NCI-H2196 treated with DMSO at 0.1 percent for 48 hours (cell line): ENCODE measurements around the gene SUPT3H.
"Not testable (repeated sequence)": the region's sequence is repeated elsewhere in the genome, so short reads cannot be mapped to it uniquely, and the experiment has no call there.

Experiments
- DNase-seq: peaks from one replicate; lab custom pipeline; 2025; ENCODE audit not compliant: unreplicated experiment; lab: John Stamatoyannopoulos, UW

SUPT3H gene

DNA sequence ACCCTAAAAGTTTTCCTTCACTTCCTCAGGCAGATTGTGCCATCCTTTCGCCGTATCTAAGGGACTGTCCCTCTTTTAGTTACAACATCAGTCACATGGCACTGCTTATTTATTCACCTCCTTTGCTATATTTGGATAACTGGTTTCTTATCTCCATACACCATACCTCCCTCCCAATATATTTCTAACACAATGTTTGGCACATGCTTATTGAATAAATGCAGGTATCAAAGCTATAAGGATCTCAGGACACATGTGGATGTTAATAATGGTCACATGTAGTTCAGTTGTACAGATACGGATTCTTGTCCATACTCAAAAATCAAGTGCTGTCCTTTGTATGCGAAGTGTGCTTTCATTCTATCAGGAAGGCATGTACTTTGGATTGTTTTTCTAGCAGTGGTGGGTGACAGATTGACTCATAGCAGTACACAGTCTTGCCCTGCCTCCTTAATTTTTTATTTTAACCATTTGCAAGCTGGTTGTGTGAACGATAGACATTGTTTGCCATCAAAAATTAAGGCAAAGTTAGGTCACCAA lies 456.7 kb downstream of the SUPT3H start:
- DNase-seq = no peak

GRCh38 chr6:44918671-44919296 lies 458.9 kb downstream of the SUPT3H start:
- no peak for DNase-seq

DNA sequence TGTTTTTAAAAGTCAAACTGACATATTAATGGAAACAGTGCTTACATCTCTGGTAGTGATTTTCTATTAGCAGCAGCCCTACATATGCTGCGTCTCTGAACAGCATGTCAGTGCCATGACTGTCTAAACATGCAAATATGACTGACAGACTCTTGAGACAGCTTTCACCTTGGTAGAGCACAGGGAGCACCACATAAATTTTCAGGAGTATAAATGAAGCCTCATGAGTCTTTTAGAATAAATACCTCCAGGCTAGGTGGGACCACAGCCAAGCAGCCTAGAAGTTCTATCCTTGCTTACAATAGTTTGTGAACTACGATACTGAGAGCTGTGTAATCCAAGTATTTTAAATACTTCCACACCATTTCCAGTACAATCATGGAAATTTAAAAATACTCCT lies 460.3 kb downstream of the SUPT3H start:
- DNase-seq = no peak

GRCh38 chr6:44915111-44915510 lies 462.6 kb downstream of the SUPT3H start:
- no peak for DNase-seq

GRCh38 chr6:44914141-44914540 lies 463.6 kb downstream of the SUPT3H start:
- no peak for DNase-seq

DNA sequence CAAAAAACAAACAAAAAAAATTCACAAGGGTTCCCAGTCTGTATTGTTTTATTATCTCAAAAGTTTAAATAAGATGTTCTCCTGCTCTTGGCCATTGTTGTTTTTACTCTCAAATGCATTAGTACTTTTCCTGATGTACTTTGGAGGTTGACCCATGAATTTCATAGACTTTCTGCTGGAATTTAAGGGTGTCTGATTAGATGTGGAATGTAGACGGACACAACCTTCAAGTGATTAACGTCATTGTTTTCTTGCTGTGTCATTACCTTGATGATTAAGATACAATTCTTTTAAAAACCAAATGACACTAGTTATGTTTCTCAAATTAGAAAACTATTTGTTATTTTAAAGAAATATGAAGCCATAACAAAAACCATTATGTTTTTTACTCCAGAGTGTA lies 471.0 kb downstream of the SUPT3H start:
- DNase-seq = no peak

DNA sequence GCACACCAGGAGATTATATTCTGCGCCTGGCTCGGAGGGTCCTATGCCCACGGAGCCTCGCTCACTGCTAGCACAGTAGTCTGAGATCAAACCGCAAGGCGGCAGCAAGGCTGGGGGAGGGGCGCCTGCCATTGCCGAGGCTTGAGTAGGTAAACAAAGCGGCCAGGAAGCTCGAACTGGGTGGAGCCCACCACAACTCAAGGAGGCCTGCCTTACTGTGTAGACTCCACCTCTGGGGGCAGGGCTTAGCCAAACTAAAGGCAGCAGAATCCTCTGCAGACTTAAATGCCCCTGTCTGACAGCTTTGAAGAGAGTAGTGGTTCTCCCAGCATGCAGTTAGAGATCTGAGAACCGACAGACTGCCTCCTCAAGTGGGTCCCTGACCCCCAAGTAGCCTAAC lies 477.4 kb downstream of the SUPT3H start:
- DNase-seq = not testable (repeated sequence)

DNA sequence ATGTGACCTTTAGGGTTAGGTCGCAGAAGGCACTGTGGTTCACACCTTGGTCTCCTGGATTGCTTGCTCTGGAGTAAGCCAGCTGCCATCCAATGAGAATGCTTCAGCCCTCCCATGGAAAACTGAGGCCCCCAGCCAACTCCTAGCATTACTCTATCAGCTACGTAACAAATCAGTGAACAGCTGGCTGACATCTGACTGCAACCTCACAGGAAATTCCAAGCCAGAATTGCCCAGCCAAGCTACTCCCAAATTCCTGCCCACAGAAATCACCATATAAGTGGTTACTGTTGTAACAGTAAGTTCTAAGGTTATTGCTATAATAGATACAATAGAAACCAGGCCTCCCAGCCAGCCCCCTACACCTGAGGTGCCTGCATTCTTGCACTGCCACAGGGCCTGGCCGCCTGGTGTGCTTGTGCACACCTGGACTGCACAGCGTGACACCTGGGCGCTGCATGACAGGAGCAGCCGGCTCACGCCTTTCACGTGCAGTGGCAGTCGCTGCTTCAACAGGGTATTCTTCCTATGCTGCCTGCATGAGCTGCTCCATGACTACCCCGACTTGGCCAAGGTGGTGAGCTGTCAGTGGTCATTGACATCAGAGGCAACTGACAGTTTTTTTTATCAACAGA lies 479.3 kb downstream of the SUPT3H start:
- DNase-seq = no peak

DNA sequence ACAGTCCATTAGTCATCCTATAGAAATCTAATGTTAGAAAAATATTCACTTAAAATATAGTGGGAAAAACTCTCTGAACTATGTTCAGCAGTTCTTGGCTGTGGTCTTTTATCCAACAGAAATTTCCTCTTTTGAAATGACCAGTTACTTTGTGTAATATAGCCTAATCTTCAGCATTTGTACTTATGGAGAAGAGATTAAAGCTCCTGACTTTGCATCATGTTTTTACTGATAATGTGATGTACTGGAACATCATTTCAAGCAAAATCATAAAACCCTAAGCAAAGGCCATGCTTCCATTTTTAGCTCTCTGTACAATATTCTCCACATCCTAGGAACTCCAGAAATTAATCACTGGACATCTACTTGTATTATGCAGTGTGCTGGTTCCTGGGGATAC lies 480.4 kb downstream of the SUPT3H start:
- DNase-seq = no peak

DNA sequence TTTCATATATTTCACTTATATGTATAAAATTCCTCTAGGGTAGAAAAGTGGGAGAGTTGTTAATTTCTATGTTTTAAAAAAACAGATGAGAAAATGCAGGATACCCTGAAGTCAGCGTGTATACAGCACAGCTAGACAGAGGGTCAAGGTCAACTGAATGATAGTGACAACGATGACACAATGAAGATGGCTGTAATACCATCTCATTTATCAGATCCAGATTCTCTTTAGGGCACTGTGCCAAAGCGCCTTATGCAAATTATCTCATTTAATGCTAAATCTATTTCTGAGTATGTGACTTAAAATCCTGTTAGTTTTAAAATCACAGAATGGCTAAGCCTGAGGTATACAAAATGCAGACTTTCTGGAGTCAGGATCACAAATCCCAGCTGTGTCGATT lies 481.0 kb downstream of the SUPT3H start:
- DNase-seq = no peak

GRCh38 chr6:44892579-44892978 lies 485.2 kb downstream of the SUPT3H start:
- DNase-seq = no peak

GRCh38 chr6:44879071-44879470 lies 498.7 kb downstream of the SUPT3H start:
- DNase-seq = not testable (repeated sequence)

DNA sequence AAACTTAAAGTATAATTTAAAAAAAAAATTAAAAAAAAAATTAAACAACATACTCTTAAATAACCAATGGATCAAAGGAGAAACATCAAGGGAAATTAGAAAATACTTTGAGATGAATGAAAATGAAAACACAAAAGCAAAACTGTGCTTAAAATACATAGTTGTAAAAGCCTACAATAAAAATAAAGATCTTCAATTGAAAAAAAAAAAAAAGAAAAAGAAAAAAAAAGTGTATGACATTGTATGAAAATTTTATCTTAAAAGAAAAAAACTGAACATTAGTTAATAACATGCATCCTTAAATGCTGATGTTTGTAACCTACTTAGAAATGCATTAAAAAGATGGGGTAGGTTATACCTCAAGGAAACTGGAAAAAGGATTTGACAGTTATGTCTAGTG lies 501.1 kb downstream of the SUPT3H start:
- not testable (repeated sequence) for DNase-seq

GRCh38 chr6:44869321-44869897 lies 508.3 kb downstream of the SUPT3H start:
- DNase-seq = no peak

- no peak for DNase-seq
Observed at GRCh38 chr6:44868910-44869309, 508.8 kb downstream of the SUPT3H start.

DNA sequence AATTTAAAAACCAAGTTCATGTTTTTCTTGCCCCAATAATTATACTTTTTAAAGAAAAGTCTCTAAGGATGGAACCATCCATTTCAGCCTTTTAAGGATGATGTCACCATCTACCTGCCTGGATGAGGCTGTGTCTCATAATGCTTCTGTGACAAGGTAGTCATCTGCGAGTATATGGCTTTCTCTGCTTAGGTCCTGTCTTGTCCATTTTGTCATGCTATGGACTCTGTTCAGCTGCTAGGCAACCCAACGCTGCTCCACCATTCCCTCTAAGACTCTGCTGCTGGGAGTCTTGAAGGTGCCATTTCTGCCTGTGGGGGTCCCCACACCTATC lies 509.4 kb downstream of the SUPT3H start:
- DNase-seq = no peak

DNA sequence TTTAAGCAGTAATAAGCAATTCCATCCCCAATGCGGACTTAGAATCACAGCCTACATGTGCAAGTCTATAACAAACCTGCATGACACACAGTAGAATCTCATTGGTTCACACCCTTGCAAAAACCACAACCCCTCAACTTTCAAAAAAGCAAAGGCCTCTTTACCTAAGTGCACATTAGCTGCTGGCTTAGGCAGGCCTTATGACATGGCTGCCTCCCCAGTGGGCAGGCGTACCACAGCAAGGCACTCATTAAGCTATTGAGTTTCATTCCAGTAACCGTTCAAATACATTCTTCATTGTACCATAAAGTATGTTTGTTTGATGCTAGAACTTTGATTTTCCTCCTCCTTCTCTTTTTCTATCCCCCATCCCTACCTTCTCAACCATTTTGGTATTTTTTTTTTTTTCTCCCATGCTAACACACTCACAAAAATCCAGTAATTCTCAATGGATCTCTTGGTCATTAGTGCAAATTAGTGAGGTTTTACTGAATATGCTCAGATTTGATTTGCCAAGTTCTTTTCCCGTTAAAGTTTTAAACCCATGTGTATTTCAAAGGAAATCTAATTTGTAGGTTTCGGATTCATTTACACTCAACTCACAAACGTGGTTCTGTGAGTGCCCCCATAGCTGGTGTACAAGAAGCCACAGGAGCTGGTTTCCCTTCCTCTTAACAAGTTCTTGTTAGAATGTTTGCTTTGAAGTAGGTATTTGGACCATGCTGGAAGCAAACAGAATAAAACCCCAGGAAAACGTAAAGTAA lies 510.0 kb downstream of the SUPT3H start:
- no peak for DNase-seq

DNA sequence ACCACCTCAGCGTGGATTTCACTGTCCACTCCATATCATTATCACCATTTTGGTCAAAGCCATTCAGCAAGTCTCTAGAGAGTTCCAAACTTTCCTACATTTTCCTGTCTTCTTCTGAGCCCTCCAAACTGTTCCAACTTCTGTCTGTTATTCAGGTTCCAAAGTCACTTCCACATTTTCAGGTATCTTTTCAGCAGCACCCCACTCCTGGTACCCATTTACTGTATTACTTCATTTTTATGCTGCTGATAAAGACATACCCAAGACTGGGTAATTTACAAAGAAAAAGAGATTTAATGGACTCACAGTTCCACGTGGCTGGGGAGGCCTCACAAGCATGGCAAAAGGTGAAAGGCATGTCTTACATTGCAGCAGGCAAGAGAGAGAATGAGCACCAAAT lies 512.5 kb downstream of the SUPT3H start:
- not testable (repeated sequence) for DNase-seq

- DNase-seq = no peak
Observed at GRCh38 chr6:44859901-44860410, 517.8 kb downstream of the SUPT3H start.

DNA sequence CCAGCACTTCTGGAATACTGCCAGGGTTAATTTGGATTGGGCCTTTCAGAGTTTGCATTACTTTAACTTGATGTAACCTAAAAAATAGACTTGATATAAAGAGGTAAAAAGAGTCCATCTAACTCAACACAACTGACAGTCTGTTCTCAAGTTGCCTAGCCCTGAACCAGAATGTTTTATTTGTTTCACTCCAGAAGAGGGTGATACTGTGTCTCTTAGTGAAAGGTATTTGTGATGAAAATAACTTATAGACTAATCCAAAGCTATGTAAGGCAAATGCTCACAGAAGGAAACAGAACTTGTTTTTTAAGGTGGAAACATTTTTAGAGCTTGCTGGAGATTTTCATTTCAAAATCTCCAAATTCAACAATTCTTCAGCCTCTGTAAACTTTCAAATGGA lies 518.7 kb downstream of the SUPT3H start:
- no peak for DNase-seq

DNA sequence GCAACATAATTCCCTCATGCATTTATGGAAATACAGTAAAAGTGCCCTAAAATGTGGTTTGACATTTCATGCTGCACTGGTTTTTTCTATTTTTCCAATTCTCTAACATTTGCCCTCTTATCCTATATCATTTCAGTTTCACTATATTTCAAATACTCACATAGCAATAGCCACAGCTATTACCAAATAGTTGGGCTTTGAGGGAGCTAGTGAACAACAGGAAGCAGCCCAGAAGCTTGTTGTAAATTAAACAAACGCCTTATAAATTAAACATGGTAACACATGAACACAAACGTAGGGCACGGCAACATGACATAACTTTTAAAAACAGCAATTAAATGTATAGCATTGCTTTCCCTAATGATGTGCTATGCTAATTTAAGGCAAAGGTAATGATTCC lies 521.3 kb downstream of the SUPT3H start:
- DNase-seq = no peak
